DMS114 treated with DMSO at 0.1 percent for 48 hours (cell line): Measurements from ENCODE around the gene PPM1H.

Experiments
- DNase-seq: peaks from one replicate; lab custom pipeline; 2025; ENCODE audit not compliant: unreplicated experiment; lab: John Stamatoyannopoulos, UW

The PPM1H gene

GRCh38 chr12:62716037-62716436 lies 218.9 kb downstream of the PPM1H start:
- no peak for DNase-seq

- DNase-seq: no peak
Measured at GRCh38 chr12:62714774-62715721, 219.9 kb downstream of the PPM1H start.

- DNase-seq: no peak
Measured at GRCh38 chr12:62714181-62714773, 220.7 kb downstream of the PPM1H start.

- no peak for DNase-seq
Measured at GRCh38 chr12:62713723-62714122, 221.2 kb downstream of the PPM1H start.

GRCh38 chr12:62712681-62713573 lies 222.0 kb downstream of the PPM1H start:
- no peak for DNase-seq

GRCh38 chr12:62711631-62712241 lies 223.2 kb downstream of the PPM1H start:
- DNase-seq: no peak

- no peak for DNase-seq
Measured at GRCh38 chr12:62709311-62709710, 225.6 kb downstream of the PPM1H start.

GRCh38 chr12:62707939-62708338 lies 227.0 kb downstream of the PPM1H start:
- no peak for DNase-seq

GRCh38 chr12:62705846-62706245 lies 229.1 kb downstream of the PPM1H start:
- DNase-seq: no peak

GRCh38 chr12:62703011-62703380 lies 232.0 kb downstream of the PPM1H start:
- no peak for DNase-seq

GRCh38 chr12:62701492-62701891 lies 233.5 kb downstream of the PPM1H start:
- DNase-seq: no peak

GRCh38 chr12:62700091-62700880 lies 234.7 kb downstream of the PPM1H start:
- DNase-seq: no peak

GRCh38 chr12:62698701-62699101 lies 236.2 kb downstream of the PPM1H start:
- DNase-seq: no peak

GRCh38 chr12:62697893-62698292 lies 237.1 kb downstream of the PPM1H start:
- DNase-seq: no peak

GRCh38 chr12:62695696-62696095 lies 239.3 kb downstream of the PPM1H start:
- DNase-seq: no peak

GRCh38 chr12:62694632-62695031 lies 240.3 kb downstream of the PPM1H start:
- no peak for DNase-seq

- DNase-seq: no peak
Measured at GRCh38 chr12:62694116-62694515, 240.8 kb downstream of the PPM1H start.

GRCh38 chr12:62693376-62694050 lies 241.4 kb downstream of the PPM1H start:
- DNase-seq: no peak

GRCh38 chr12:62692884-62693283 lies 242.1 kb downstream of the PPM1H start:
- DNase-seq: no peak

GRCh38 chr12:62691309-62691708 lies 243.6 kb downstream of the PPM1H start:
- DNase-seq: no peak
